Gastrocnemius medialis (tissue), 4 donors: ENCODE results near the gene MED13L.

Experiments used
- POLR2A ChIP-seq, 2 donors: fragments of 450-650 bp; IDR thresholded peaks; one replicate each; pipeline ENCODE4 v1.6.1; 2017; ENCODE audit warnings: antibody characterized with exemption in 2 of 2, mild to moderate bottlenecking in 2 of 2, moderate library complexity in 2 of 2
- TF ChIP-seq, protein P1 (sequence below), 5 experiments: fragments of 450-650 bp in 3 of 5; fragments of 200-600 bp in 2 of 5; sonication (generic) in 2 of 5; IDR thresholded peaks in 4 of 5; conservative IDR thresholded peaks in 1 of 5; 1 replicate in 4 of 5; 2 replicates in 1 of 5; pipeline ENCODE4 v1.5.1; 2016 to 2019; ENCODE audit warnings: antibody characterized with exemption in 5 of 5, mild to moderate bottlenecking in 3 of 5, moderate library complexity in 3 of 5

- TF ChIP-seq, protein P1, sequence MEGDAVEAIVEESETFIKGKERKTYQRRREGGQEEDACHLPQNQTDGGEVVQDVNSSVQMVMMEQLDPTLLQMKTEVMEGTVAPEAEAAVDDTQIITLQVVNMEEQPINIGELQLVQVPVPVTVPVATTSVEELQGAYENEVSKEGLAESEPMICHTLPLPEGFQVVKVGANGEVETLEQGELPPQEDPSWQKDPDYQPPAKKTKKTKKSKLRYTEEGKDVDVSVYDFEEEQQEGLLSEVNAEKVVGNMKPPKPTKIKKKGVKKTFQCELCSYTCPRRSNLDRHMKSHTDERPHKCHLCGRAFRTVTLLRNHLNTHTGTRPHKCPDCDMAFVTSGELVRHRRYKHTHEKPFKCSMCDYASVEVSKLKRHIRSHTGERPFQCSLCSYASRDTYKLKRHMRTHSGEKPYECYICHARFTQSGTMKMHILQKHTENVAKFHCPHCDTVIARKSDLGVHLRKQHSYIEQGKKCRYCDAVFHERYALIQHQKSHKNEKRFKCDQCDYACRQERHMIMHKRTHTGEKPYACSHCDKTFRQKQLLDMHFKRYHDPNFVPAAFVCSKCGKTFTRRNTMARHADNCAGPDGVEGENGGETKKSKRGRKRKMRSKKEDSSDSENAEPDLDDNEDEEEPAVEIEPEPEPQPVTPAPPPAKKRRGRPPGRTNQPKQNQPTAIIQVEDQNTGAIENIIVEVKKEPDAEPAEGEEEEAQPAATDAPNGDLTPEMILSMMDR (IDR thresholded peaks at IDR 0.05 in 4 of 5, conservative IDR thresholded peaks at IDR 0.05 in 1 of 5) = no peak
- TF ChIP-seq POLR2A (IDR thresholded peaks at IDR 0.05) = no peak
Measured at GRCh38 chr12:116303929-116304328, 26.4 kb upstream of the MED13L start.
